Neural progenitor cell (in vitro differentiated cells): ENCODE results near the gene PCBD2. TPM values are rescaled to one million over a fixed set of nuclear protein-coding genes. Genes with fewer than 3 reads are reported as not detected.

ENCODE experiments used
- DNase-seq: peaks from one replicate; pipeline ENCODE4 v3.0.0-alpha.2; 2016; ENCODE audit warnings: low spot score
- H2AFZ ChIP-seq: fragments of 200-600 bp; sonication (generic); replicated peaks from 2 replicates; pipeline ENCODE4 v1.6.1; 2016; ENCODE audit warnings: antibody characterized with exemption
- H3F3A ChIP-seq: fragments of 200-600 bp; sonication (generic); 2 replicates; pipeline ENCODE4 v1.6.1; 2016; ENCODE audit warnings: antibody characterized with exemption, low read depth
- H3K27ac ChIP-seq: fragments of 200-600 bp; sonication (generic); 2 replicates; pipeline ENCODE4 v1.5.1; 2016; ENCODE audit warnings: mild to moderate bottlenecking
- H3K27me3 ChIP-seq: fragments of 200-600 bp; sonication (generic); 2 replicates; pipeline ENCODE4 v1.6.1; 2016; ENCODE audit warnings: mild to moderate bottlenecking, moderate library complexity
- H3K36me3 ChIP-seq: fragments of 200-600 bp; sonication (generic); 2 replicates; pipeline ENCODE4 v1.5.1; 2016
- H3K4me1 ChIP-seq: fragments of 200-600 bp; sonication (generic); 2 replicates; pipeline ENCODE4 v1.6.1; 2016; ENCODE audit warnings: mixed run types
- H3K4me2 ChIP-seq: fragments of 200-600 bp; sonication (generic); 2 replicates; pipeline ENCODE4 v1.6.1; 2016
- H3K4me3 ChIP-seq: fragments of 200-600 bp; sonication (generic); 2 replicates; pipeline ENCODE4 v1.5.1; 2016
- H3K79me2 ChIP-seq: fragments of 200-600 bp; sonication (generic); 2 replicates; pipeline ENCODE4 v1.6.1; 2016; ENCODE audit warnings: low read depth
- H3K9ac ChIP-seq: fragments of 200-600 bp; sonication (generic); 2 replicates; pipeline ENCODE4 v1.6.1; 2016
- H3K9me3 ChIP-seq: fragments of 200-600 bp; sonication (generic); 2 replicates; pipeline ENCODE4 v1.5.1; 2016; ENCODE audit warnings: low read depth
- H4K20me1 ChIP-seq: fragments of 200-600 bp; sonication (generic); 2 replicates; pipeline ENCODE4 v1.6.1; 2016; ENCODE audit warnings: low read depth
- H3K27ac Mint-ChIP-seq: 3 replicates; pipeline ENCODE4 v1.8.0; 2021; ENCODE audit warnings: mixed read lengths
- H3K27me3 Mint-ChIP-seq: 2 replicates; pipeline ENCODE4 v1.8.0; 2022; ENCODE audit warnings: low read depth, mild to moderate bottlenecking, inconsistent platforms, moderate library complexity, mixed read lengths; ENCODE audit not compliant: insufficient read depth
- H3K36me3 Mint-ChIP-seq: 3 replicates; pipeline ENCODE4 v1.8.0; 2021; ENCODE audit warnings: mixed read lengths
- H3K4me1 Mint-ChIP-seq: 3 replicates; pipeline ENCODE4 v1.8.0; 2021; ENCODE audit warnings: mixed read lengths
- H3K4me3 Mint-ChIP-seq: 3 replicates; pipeline ENCODE4 v1.8.0; 2021; ENCODE audit warnings: mild to moderate bottlenecking, moderate library complexity, mixed read lengths
- H3K9me3 Mint-ChIP-seq: 3 replicates; pipeline ENCODE4 v1.8.0; 2020; ENCODE audit warnings: mixed read lengths
- CTCF ChIP-seq: fragments of 200-600 bp; sonication (generic); IDR thresholded peaks from 2 replicates; pipeline ENCODE4 v1.5.1; 2017; ENCODE audit warnings: antibody characterized with exemption, mild to moderate bottlenecking
- EZH2 ChIP-seq: fragments of 200-600 bp; sonication (generic); IDR thresholded peaks from 2 replicates; pipeline ENCODE4 v1.6.1; 2017; ENCODE audit warnings: antibody characterized with exemption, mild to moderate bottlenecking, moderate library complexity
- EZH2phosphoT487 ChIP-seq: fragments of 200-600 bp; sonication (generic); IDR thresholded peaks from 2 replicates; pipeline ENCODE4 v1.6.1; 2017; ENCODE audit warnings: antibody characterized with exemption
- total RNA-seq: library from RNA; depleted of rRNA; stranded (reverse); fragments of >200 nt; gene quantifications from 2 replicates; pipeline ENCODE4 v1.2.3, GENCODE V29; 2015; ENCODE audit warnings: low replicate concordance

PCBD2 gene
- total RNA-seq, 1 donor from 2014 or later, result 5.0 TPM

GRCh38 chr5:134911285-134912206 lies 6.6 kb downstream of the PCBD2 start:
- Histone ChIP-seq H4K20me1 (no peaks in the 10 kb centered on the region), H3K79me2 (no peaks in the 10 kb centered on the region), H3K4me2 (no peak overlapping the region), H3K36me3 (no peaks in the 10 kb centered on the region), H3K27ac (no peak overlapping the region), H3K9me3 (no peaks in the 10 kb centered on the region), H3F3A (no peaks in the 10 kb centered on the region), H2AFZ (no peak overlapping the region), H3K4me1 (no peaks in the 10 kb centered on the region), H3K4me3 (no peak overlapping the region), H3K9ac (no peak overlapping the region), H3K27me3 (no peaks in the 10 kb centered on the region)
- DNase-seq, result no peak
- TF ChIP-seq EZH2 (no peak), EZH2phosphoT487 (no peak), CTCF (no peak)
- peaks cover 3% of the 10 kb centered on the region for H3K4me1 Mint-ChIP-seq
- no peaks in the 10 kb centered on the region for H3K9me3 Mint-ChIP-seq
- no peak overlapping the region for H3K27ac Mint-ChIP-seq
- peaks cover 2% of the 10 kb centered on the region for H3K27me3 Mint-ChIP-seq
- H3K4me3 Mint-ChIP-seq, result no peak overlapping the region
- H3K36me3 Mint-ChIP-seq, result peaks cover 1% of the 10 kb centered on the region

GRCh38 chr5:134913254-134913653 lies 8.3 kb downstream of the PCBD2 start:
- no peaks in the 10 kb centered on the region for H3K9me3 Mint-ChIP-seq
- H3K4me3 Mint-ChIP-seq, result no peak overlapping the region

GRCh38 chr5:134913795-134914194 lies 8.9 kb downstream of the PCBD2 start:
- Histone ChIP-seq H3K9me3 (no peaks in the 10 kb centered on the region), H4K20me1 (no peaks in the 10 kb centered on the region), H3K4me3 (no peak overlapping the region), H3K27ac (no peak overlapping the region), H3K79me2 (no peaks in the 10 kb centered on the region), H2AFZ (no peak overlapping the region), H3F3A (no peaks in the 10 kb centered on the region), H3K36me3 (no peaks in the 10 kb centered on the region), H3K4me2 (no peak overlapping the region), H3K27me3 (no peaks in the 10 kb centered on the region), H3K4me1 (no peaks in the 10 kb centered on the region), H3K9ac (no peak overlapping the region)
- Mint-ChIP-seq H3K27ac (no peak overlapping the region), H3K4me3 (no peak overlapping the region), H3K27me3 (peaks cover 2% of the 10 kb centered on the region), H3K4me1 (no peaks in the 10 kb centered on the region), H3K9me3 (no peaks in the 10 kb centered on the region), H3K36me3 (peaks cover 6% of the 10 kb centered on the region)
- DNase-seq, result no peak
- TF ChIP-seq EZH2phosphoT487, result no peak
- no peak for TF ChIP-seq EZH2
- no peak for TF ChIP-seq CTCF

More at GRCh38 chr5:134913254-134913653, 8.3 kb downstream of the PCBD2 start:
- no peaks in the 10 kb centered on the region for H3K9me3 ChIP-seq
- no peaks in the 10 kb centered on the region for H3K4me1 Mint-ChIP-seq
- no peaks in the 10 kb centered on the region for H3K79me2 ChIP-seq
- no peak overlapping the region for H3K4me2 ChIP-seq
- H3K36me3 Mint-ChIP-seq, result peaks cover 4% of the 10 kb centered on the region
- no peaks in the 10 kb centered on the region for H3K27me3 ChIP-seq
- no peak overlapping the region for H3K4me3 ChIP-seq
- H3K27ac Mint-ChIP-seq, result no peak overlapping the region
- H3K9ac ChIP-seq, result no peak overlapping the region
- no peak overlapping the region for H2AFZ ChIP-seq
- H4K20me1 ChIP-seq, result no peaks in the 10 kb centered on the region
- no peaks in the 10 kb centered on the region for H3K36me3 ChIP-seq
- H3K27me3 Mint-ChIP-seq, result peaks cover 2% of the 10 kb centered on the region
- no peak for TF ChIP-seq CTCF
- TF ChIP-seq EZH2, result no peak
- TF ChIP-seq EZH2phosphoT487, result no peak
- H3K4me1 ChIP-seq, result no peaks in the 10 kb centered on the region
- DNase-seq, result no peak
- H3F3A ChIP-seq, result no peaks in the 10 kb centered on the region
- no peak overlapping the region for H3K27ac ChIP-seq
